ENCODE results near the gene SRRM5.
"Not testable (repeated sequence)": the region's sequence is repeated elsewhere in the genome, so short reads cannot be mapped to it uniquely, and the experiment has no call there.

SRRM5 gene

DNA sequence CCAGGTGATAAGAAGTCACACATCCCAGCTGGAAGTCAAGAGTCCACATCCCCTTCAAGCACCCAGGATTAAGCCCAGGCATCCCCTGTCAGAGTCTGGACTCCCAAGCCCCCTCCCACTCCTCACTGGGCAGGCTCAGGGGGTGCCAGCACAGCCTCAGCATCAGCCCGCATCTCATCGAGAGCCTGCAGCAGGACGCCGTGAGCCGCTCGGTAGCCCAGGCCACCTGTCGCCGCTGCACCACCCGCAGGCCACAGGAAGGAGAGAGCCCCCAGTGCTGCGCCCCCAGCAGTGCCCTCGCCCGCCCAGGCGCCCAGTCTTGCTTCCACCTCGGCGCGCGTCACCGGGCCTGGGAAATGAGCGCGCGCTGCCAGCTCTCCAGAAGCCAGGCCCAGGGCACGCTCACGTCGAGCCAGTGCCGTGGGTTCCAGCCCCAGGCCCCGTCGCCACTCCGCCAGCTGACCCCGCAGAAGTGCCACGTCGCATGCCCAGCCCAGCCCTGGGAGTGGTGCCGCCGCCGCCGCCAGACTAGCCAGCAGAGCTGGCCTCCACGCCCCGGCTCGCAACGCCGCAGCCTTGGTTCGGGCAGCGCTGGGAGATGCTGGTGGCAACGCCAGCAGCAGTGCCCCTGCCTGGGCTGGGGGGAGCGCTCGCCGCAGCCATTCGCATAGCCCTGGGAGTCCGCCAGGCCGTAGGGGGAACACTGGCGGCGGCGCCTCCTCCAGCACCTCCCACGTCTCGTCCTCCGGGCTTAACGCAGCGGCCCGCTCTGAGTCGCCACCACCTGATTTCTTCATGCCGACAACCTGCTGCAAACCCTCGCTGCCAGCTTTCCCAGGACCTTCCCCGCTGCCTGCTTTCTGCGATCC is 19.8 kb upstream of the SRRM5 start:
- DNase-seq (ENCODE audit: low read depth), result no peak

DNA sequence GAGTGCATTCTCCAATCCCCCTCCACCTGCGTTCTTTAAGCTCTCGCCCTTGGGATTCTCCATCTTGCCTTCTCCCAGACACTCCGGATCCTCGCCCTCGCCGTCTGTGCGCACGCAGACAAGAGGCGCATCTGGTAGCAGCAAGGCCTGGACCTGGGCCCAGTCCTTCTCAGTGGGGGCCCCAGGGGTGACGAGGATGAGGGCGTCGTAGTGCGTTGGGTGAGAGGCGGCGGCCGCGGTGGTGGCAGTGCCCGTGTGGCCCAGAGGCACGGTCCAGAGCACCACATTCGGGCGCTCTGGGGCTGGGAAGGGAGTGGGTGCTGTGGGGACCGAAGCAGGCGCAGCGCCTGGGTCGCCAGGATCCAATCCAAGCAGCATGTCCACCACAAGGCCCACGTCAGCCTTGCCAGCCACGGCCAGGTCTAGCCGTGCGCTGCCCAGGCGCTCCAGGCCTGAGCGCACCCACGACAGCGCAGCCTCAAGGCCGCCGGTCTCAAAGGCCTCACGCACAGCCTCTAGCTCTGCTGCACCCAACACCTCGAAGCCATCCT is 19.0 kb upstream of the SRRM5 start:
- DNase-seq (ENCODE audit: low read depth), result no peak

DNA sequence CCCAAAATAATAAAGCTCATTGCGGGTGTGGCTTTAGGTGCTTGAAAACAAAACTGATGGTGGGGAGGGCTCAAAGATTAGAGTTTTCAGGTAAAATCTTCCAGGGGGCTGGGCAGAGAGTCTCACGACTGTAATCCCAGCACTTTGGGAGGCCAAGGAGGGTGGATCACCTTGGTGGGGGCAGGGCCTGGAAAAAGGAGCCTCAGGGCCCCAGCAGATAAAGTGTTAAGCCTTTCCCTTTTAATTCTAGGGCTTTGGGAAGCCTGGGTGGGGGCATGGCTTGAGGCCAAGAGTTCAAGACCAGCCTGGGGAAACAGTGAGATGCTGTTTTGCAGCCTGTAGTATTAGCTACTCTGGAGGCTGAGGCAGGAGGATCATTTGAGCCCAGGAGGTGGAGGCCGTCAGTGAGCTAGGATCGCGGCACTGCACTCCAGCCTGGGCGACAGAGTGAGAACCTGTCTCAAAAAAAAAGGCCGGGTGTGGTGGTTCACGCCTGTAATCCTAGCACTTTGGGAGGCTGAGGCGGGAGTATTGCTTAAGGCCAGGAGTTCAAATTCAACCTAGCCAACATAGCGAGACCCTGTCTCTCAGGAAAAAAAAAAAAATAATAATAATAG is 17.7 kb upstream of the SRRM5 start:
- DNase-seq (ENCODE audit: low read depth), result no peak

DNA sequence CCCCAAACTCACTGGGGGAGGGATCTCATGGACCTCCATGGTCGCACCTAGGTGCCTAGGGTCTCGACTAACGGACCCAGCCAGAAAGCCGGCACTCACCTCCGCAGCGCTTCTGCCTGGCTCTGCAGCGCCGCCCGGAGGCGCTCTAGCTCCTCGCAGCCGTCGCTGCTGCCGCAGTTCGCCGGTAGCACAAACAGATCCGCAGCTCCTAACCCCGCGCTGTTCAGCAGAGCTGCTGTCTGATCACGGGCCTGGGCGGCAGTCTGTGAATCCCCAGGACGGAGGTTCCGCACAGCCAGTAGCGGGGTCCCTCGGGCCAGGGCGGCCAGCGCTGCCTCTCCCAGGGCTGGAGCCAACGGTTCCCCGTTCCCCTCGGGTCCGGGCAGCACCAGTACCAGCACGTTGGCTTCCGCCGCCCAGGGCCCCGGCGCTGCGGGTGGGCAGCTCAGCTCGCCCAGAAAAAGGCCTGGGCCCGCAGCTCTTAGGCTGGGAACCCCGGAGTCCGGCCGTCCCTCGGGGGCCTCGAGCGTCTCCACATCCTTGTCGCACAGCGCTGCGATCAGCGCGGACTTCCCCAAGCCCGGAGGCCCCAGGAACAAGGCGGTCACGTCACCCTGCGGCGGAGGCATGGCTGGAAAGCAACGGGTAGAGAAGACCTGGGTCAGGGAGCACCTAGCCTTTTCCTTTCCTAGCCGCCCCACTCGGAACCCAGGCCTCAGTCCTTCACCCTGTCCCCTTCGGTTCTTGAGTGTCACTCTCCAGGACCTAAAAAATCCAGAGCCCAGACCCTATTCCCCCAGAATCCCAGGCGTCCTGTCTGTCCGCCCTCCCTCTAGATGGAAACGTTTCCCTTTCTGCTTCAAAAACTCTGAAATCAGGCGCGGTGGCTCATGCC is 16.9 kb upstream of the SRRM5 start:
- DNase-seq (ENCODE audit: low read depth), result no peak

DNA sequence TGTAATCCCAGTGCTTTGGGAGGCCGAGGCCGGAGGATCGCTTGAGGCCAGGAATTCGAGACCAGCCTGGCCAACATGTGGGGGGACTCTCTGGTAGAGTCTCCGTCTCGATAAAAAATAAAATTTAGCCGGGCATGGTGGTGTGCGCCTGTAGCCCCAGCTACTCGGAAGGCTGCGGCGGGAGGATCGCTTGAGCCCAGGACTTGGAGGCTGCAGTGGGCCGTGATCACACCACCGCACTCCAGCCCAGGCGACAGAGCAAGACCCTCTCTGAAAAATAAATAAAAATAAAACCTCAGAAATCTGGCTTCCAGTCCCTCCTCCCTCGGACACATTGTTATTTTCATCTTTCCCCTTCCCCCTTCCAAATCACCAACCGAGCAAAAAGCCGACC is 16.3 kb upstream of the SRRM5 start:
- no peak for DNase-seq (ENCODE audit: low read depth)

DNA sequence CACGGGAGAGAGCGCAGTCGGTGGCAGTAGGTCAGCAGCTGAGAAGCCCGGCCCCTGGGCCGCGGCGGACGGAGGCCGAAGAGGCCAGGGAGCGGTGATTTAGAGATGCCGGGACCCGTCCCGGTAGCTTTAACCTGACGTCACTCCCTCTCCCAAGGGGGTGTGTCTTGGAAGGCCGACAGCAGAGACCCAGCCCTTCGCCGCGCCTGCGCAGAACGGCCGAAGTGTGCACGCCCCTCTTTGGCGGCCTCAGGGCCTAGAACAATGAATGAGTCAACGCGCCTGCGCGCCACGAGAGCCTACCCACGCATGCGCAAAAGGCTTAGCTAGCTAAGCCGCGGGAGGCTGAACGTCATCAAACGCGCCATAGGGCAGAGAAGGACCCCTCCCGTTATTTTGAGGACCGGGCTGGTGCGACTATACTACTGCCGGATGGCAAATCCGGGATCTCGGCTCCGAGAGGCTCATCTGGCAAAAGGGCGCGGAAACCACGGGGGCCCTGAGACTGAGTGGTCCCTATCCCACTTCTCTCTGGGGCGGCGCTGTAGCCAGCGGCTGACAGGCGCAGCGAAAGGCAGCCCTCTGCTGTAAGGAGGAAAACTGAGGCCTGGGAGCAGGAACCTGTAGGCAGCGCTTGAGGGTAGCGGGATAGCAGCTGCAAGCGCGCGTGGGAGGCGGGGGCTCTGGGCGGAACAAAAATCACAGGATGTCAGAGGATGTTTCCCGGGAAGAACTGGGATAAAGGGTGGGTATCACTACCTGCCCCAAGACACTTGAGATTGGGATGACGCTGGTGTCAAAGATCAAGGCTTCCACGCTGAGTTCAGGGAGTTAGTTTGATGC is 15.7 kb upstream of the SRRM5 start, which contains the start of the genes IRGQ and ZNF576:
IRGQ (minus strand) TSS at position 136 of the 843 bp plus-strand sequence. CDS start 796 bp downstream, outside the sequence.
ZNF576 (plus strand) TSS at position 597 of the 843 bp plus-strand sequence. CDS start 514 bp downstream, outside the sequence.
- peak; percentile 99 for DNase-seq (ENCODE audit: low read depth)

DNA sequence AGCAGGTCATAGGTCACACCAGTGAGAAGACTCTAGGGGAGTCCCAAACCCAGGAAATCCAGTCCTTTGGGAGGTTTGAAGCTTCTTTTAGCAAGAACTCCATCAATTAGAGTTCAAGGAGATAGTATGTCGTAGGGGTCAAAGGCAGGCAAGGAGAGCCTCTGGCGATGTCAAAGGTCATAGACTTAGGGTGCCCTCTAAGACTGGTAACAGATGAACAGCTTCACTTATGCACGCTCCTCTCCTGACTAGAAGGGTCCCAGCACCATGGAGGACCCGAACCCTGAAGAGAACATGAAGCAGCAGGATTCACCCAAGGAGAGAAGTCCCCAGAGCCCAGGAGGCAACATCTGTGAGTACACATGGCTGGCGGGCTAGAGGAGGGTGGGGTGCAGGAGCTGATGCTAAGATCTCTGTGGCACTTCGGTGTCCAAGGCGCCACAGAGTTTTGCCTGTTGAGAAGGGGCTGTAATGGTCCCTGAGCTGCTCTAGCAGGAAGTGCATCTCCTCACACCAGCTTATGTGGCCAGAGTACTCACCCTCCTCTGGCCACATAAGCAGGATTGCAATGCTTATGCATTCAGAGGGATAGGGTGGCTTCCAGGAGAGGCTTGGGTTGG is 14.9 kb upstream of the SRRM5 start:
- no peak for DNase-seq (ENCODE audit: low read depth)

DNA sequence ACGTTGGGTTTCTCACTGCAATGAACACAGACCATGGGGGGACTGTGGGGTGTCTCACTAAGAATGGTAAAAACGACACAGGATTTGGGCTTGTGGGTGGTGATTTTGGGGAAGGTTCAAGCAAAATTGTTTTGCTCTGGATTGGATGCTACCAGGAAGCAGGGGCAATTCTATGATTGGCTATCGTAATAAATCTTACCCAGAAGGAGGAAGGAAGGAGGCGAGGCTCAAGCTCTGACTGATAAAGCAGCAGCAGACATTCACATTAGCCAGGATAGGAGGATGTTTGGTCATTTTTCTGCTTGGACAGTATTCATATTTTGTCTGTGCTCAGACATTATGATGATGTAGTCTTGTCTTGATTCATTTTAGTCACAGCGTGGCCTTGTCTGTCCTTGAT is 14.0 kb upstream of the SRRM5 start:
- no peak for DNase-seq (ENCODE audit: low read depth)

DNA sequence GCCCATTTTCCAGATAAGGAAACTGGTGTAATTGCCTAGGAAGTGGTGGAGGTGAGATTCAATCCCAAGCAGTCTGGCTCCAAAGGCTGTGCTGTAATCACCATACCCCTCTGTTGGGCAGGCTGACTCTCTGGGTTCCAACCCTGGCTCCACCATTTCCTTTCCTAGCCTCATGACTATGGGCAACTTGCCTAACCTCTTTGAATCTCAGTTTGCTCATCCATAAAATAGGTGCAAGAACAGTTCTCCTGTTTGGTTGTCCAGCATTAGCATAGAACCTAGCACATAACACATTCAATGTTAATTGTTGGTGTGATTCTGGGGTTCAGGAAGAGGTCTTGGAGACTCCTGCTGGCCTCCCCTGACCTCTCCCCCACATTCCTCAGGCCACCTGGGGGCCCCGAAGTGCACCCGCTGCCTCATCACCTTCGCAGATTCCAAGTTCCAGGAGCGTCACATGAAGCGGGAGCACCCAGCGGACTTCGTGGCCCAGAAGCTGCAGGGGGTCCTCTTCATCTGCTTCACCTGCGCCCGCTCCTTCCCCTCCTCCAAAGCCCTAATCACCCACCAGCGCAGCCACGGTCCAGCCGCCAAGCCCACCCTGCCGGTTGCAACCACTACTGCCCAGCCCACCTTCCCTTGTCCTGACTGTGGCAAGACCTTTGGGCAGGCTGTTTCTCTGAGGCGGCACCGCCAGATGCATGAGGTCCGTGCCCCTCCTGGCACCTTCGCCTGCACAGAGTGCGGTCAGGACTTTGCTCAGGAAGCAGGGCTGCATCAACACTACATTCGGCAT is 13.2 kb upstream of the SRRM5 start:
- DNase-seq (ENCODE audit: low read depth), result no peak

DNA sequence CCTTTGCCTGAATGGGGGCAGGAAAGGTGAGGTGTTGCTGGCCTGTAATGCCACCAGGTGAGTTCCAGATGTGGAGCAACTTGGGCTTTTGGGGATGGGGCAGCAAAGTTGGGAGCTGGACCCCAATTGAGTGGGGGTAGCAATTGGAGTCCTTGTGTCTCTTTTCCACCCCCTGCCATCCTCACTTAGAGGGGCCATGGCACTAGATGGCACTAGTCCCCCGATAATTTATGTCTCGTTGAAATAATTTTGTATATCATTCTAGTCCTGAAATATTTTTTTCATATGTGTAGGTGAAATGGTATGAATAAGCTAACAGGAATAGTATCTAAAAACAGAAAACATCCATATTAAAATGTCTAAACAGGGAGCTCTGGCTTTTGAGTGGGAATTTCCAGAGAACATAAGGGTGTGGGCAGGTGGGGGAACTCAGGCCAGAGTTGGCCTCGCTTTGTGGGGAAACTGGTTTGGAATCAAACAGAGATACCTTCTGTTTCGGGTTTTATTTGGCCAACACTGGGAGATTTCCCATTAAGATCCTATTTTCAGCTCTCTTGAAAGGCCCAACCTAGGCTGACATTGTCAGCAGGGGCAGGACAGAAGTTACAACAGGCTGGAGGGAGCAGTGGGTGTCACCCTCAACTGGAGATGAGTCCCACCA is 12.1 kb upstream of the SRRM5 start:
- no peak for DNase-seq (ENCODE audit: low read depth)

DNA sequence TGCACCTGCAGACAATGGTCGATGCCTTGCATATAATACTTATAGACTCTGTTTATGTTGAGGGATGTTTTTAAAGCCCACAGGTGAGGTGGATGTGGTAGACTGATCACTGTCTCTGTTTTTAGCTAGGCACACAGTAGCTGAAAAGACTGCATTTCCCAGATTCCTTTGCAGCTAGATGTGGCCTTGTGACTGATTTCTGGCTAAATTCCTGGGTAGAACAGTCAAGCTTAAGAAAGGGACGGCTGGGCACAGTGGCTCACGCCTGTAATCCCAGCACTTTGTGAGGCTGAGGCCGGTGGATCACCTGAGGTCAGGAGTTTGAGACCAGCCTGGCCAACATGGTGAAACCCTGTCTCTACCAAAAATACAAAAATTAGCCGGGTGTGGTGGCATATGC is 11.6 kb upstream of the SRRM5 start:
- DNase-seq (ENCODE audit: low read depth), result not testable (repeated sequence)

DNA sequence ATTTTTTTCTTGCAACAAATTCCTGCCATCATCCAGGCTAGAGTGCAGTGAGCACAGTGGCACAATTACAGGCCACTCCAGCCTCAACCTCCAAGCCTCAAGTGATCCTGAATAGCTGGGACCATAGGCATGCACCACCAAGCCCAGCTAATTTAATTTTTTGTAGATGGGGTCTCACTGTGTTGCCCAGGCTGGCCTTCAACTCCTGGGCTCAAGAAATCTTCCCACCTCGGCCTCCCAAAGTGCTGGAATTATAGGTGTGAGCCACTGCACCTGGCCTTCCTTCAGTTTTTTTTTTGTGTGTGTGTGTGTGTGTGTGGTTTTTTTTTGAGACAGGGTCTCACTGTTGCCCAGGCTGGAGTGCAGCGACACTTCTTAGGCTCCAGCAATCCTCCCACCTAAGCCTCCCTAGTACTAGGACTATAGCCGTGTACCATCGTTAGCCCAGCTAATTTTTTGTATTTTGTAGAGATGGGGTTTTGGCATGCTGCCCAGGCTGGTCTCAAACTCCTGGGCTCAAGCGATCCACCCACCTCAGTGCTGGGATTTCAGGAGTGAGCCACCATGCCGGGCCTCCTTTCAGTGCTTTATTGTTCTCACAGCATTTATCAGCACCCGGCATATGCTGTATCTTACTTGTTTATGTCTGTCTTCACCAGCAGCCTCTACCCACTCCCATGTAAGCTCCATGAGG is 5.9 kb upstream of the SRRM5 start:
- DNase-seq (ENCODE audit: low read depth), result no peak

DNA sequence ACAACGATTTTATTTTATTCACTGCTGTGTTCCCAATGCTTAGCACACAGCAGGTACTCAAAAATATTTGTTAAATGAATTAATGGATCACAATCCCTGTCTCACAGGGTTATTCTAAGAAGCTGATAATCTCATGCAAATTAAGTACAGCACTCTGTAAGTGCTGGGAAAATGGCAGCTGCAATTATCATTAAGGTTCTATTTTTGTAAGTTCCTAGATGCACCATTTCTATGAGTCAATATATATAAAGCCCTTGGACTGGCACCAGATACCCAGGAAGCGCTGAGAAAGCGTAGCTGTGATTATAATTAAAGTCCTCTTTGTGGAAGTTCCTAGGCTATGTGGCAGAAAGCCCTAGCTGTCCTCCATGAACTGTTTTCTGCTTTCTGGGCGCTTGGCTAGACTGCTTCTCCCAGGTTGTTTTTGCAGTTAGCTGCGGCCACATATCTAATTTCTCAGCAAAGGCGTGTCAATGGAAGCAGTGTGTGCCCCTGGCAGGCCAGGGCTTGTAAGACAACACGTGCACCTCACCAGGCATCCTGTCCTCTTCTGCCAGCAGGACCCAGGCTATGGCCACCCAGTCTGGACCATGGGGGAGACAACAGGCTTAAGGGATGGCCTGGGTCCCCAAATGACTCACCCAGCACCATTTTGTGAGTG is 5.2 kb upstream of the SRRM5 start:
- DNase-seq (ENCODE audit: low read depth), result no peak

DNA sequence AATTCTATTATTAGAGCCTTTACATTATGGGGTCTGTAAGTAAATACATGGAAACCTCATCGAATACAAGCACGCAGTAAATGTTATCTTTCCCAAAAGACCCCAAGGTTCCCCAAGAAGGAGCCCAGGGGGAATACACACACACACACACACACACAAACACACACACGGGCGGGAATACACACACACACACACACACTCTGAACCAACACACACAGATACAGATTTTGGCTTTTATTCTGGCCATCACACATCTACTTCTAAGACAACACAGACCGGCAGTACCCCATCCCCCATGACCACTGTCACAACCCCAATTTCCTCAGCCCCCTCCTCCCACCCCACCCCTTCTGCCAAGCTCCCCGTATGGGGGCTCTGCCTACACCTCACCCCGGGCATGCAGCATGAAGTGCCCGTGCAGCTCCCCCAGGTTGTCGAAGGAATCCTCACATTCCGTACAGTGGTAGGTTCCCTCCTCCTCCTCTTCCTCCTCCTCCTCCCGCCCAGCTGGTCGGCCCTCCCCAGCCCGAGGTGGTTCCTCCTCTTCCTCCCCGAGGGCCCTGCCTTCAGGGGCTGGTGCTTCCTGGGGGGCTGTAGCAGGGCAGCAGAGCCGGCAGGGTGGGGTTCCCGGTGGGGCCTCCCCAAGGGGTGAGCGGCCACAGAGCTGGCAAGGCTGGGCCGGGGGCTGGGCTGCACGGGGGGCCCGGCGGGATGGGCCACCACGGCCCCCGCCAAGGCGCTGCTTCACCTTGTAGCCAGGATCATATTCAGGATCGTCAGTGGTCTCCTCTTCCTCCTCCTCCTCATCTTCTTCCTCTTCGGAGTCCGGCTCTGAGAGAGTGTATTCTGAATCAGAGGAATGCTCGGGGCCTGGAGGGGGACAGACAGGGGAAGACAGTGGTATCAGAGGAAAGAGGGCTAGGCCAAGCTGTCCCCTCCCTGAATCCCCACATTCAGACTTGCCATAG is 4.4 kb upstream of the SRRM5 start:
- no peak for DNase-seq (ENCODE audit: low read depth)

DNA sequence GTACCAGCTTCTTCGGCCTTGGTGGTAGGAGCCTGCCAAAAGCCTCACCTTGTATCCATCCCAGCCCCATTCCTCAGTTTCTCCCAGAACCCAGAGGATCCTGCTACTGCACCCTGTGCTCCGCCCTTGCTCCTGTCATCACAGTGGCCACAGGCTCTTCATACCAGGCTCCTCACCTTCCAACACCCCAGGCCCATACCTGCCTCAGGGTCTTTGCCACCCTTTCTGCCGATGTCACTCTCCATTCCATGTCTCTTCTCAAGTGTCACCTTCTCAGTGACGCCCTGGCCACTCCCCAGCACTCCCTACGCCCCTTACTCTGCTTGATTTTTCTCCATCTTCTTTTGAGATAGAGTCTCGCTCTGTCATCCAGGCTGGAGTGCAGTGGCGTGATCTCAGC is 2.0 kb upstream of the SRRM5 start:
- DNase-seq (ENCODE audit: low read depth), result no peak

DNA sequence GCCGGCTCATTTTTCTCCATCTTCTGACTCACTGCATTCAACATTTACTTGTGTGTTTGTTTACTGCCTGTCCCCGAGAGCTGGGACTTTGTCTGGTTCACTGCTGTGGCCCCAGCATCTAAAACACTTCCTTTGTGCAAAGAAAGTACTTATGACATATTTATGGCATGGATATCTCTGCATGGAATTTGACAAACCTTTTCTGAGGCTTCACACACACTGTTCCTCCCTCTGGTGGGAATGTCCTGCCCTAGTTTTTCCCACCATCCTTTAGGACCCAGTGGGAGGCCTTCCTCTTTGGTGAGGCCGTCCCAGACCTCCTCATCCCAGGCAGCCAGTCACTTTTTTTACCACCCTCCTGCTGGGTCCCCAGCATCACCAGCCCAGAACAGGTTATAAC is 1.4 kb upstream of the SRRM5 start:
- no peak for DNase-seq (ENCODE audit: low read depth)

DNA sequence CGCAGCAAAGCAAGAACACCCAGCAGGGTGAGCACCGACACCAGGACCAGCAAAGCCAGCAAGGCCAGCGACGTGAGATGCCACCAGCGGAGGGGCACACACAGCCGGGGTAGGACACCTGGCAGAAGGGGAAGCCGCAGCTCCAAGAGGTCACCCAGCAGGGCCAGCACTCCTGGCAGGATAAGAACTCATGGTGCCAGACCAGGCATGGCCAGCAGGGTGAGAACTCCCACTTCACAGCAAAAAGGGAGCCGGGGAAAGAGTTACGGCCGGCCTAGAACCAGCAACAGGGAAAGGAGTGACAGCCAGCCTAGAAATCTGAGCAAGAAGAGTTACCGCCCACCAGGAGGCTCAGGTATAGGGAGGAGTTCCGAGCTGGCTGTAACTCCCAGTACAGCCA is 486 bp downstream of the SRRM5 start:
- DNase-seq (ENCODE audit: low read depth), result no peak
